ENCODE results near the gene FSTL4. TPM values are rescaled to one million over a fixed set of nuclear protein-coding genes. Genes with fewer than 3 reads are reported as not detected.

The FSTL4 gene
- polyA plus RNA-seq, 3 donors = 0.11 to 0.72 TPM; not detected in 1

DNA sequence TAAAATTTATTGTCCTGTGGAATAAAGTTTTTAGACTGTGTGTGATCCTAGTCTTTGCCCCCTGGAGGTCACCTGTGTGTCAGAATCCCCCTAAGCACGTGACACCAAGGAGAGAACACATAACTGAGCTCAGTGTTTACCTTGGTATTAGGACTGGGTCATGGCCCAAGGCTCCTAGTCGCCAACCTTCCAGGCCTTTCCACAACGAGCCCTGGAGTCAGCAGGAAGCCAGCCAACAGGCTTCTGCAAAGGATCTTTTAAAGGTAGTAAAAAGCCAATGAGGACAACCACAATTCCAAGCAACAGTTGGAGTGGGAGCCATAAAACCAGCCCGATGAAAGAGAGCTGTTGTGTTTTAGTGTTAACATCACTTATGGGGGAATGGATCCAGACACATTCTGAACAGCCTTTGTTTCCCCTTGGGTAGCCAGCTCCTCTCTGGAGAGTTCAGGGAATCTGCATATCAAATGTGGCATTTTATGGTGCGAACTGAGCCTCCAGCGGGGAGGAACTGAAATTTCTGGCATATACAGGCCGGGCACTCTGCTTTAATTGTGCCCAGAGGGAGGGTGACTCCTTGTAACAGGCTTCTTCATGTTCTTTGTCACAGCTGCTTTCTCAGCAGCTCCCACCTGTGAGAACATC is 239.9 kb downstream of the FSTL4 start:
- 70 to 72% (median 71%) methylated on average over 7 of the region's 7 CpGs for WGBS, 3 donors
- H3K27ac ChIP-seq (ENCODE audit: low read depth, low read length) = no peak overlapping the region

DNA sequence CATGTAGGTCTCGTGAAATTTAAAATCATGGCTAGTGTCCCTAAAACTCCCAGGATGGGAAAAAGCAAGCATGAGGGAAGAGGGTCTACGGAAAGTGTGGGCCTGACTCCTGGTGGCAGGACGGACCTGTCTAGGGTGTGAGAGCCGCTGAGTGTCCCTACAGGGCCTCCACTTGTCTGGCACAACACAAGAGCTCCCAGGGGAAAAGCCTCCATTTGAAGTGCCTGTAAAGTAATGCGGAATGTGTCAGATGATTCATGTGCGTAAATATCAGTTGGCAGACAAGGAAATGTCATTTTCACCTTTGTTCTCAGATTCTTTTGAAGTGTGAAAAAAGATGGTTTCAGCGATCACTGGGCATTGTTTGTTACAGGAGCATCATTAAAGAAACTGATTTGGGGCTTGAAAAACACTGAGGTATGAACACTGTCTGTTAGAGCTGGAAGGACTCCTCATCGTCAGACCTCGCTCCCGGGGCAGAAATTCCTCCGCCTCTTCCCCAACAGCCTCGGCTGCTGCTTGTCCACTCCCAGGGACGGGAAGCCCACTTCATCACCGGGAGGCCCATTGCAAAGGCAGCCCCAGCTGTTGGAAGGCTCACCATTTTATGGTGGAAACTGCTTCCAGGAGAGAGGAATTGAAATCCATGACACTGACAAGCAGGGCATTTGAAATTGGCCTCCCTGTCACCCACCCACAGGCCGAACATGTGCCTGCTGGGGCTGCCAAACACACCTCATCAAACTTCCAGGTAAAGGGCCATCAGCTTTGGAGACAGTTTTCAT is 240.8 kb downstream of the FSTL4 start:
- H3K27ac ChIP-seq (ENCODE audit: low read depth, low read length) = no peak overlapping the region
- 83 to 88% (median 83%) methylated on average over 15 of the region's 15 CpGs for WGBS, 3 donors

DNA sequence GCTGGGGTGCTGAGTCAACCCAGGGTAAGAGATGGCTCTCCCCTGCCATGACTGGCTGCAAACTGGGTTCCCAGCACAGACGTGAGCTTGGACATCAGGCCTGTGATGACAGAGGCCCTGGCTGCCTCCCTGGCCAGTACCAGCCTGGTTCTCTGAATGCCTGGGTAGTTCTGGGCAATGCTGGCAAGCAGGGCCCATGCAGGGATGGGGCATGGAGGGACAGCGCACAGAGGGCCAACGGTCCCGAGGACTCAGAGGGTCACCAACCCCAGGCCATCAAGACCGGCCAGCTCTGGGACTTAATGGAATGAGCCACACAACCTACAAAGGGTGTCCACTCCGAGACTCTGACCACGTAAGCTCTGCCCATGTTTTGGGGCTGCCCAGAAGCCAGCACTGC is 241.4 kb downstream of the FSTL4 start:
- WGBS, 3 donors = 93 to 99% (median 96%) methylated on average over 7 of the region's 7 CpGs
- no peak overlapping the region for H3K27ac ChIP-seq (ENCODE audit: low read depth, low read length)

DNA sequence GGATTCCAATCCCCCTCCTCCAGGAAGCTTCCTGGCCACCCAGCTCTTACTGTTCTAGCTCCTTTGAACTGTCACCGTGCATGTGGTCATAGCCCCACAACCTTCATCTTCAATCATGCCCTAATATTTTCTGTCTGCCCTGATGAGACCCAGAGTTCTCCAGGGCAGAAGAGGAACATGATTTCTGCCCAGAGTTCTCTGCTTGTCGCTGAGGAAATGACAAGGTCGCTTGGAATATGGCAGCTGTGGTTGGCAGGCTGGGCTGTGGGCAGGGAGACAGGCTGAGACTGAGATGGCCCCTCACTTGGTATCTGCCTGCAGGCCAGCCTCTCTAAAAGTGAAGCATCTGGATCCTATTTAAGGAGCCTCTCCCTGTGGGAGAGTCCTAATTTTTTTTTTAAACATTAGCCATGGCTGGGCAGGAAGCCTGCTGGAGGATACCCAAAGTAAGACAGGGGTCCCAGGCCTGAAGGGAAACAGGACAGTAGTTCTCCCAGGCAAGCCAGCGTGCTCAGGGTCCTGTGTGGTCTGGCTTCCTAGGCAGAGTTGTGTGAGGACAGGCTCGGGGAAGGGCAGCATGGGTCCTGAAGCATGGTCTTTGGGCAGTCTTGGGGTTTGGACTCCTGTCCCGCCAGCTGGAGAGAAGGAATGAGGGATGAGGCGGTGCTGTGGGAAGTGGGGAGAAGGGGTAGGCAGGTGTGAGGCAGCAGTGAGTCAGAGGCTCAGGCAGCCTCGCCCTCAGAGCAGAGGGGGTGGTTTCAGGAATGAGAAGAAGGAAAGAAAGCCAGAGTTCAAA is 242.1 kb downstream of the FSTL4 start:
- WGBS, 3 donors = 64 to 83% (median 71%) methylated on average over 8 of the region's 8 CpGs
- H3K27ac ChIP-seq (ENCODE audit: low read depth, low read length) = no peak overlapping the region

DNA sequence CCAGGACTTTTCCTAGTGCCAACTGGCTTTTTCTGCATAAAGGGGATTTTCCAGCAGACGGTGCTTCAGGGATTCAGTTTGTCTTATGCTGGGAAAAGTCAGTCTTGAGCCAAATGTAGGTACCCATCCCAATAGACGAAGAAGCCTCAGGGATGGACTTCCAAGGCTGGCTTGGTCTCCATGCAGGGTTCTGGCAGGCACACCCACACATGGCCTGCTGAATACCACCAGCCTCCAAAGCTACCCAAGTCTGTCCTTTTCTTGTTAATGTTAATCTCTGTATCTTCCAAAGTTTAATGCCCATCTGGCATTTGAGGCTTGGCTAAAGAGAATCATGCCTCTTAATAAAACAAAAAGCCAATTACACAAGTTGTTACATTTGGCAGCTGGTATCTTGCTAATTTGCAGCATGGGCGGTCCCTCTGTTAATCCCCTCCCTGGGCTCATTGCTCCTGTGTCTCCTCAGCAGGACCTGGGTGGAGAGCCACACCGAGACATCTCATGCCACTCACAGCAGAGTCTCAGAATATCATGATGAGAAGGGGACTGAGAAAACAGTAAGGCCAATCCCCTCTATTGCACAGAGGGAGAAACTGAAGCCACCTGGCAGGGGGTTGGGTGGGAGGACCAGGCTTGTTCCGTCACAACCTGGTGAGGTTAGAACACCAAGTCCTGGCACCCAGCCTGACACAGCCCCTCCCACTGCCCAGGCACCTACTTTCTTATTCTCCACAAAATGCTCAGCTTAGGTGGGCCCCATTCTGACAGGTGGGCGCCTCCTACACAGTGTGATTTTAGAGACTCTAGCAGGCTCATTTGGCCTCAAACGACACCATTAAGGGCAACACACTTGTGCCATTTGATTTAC is 243.2 kb downstream of the FSTL4 start:
- 84 to 90% (median 84%) methylated on average over 7 of the region's 7 CpGs for WGBS, 3 donors
- H3K27ac ChIP-seq (ENCODE audit: low read depth, low read length) = no peak overlapping the region

DNA sequence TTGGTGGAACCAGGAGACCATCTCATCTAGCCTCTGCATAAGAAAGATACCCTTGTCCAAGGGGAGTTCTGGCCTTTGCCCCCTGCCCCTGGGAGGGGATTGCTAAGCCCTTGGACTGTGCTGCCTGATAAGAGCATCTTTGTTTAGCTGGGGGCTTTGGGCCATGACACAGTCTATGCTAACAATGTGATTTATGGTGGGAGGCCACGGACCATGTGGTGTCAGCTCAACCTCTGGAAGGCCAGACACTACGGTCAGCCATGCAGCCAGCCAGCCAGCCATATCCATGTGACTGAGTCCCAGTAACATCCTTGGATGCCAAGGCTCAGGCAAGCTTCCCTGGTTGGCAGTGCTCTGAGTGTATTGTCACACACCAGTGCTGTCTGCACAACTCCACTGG is 244.4 kb downstream of the FSTL4 start:
- WGBS, 3 donors = 73 to 85% (median 76%) methylated on average over 2 of the region's 2 CpGs

DNA sequence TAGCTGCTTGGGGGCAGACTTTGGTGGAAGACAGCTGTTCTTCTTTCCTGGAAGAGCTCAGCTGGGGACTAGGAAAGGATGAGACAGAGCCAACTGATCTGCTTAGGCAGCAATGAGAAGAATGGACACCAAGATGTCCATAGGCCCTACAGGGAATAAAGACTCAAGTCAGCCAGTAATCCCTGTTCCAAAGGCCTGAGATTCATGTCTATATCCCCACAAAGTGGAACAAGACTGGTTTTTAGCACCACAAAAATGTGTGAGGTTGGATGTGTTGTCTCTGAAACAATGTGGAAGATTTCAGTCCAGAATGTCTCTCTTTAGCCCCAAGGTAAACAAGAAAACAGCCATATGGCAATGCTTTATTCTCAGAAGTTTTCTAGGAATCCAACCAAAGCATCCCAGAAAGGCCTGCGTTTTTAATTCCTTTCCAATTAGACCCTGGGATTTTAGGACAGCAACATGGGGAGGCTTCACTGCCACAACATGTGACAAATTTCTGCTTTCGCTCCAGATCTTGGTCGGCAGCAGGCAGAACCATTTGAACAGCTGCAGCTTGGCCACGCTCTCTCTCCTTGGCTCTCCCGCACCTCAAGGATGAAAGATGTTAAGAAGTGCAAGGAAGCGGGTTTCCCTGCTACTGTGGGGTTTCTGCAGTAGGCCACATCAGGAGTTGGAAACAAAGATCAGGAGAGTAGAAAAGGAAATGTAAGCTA is 245.1 kb downstream of the FSTL4 start:
- 66 to 79% (median 70%) methylated on average over 6 of the region's 6 CpGs for WGBS, 3 donors

More for the DNA sequence above, 244.4 kb downstream of the FSTL4 start:
- H3K27ac ChIP-seq (ENCODE audit: low read depth, low read length) = no peak overlapping the region

DNA sequence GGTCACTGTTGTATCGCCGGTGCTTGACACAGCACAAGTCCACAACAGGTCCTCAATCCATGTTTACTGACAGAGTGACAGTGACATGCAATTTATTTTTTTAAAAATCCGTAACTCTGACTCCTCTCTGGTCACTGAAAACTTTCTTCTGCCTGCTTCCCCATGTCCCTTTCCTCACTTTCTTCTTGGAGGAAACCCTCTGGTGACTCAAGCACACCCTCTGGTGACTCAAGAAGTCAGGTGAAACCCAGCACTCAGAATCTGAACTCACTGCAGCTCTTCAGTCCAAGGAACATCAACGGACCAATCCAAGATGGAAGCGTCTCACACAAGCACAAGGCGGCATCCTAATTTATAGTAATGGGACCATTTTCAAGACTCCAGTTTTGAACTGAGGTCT is 245.9 kb downstream of the FSTL4 start:
- no peak overlapping the region for H3K27ac ChIP-seq (ENCODE audit: low read depth, low read length)
- WGBS, 3 donors = 86 to 93% (median 91%) methylated on average over 6 of the region's 6 CpGs

More for the DNA sequence above, 245.1 kb downstream of the FSTL4 start:
- no peak overlapping the region for H3K27ac ChIP-seq (ENCODE audit: low read depth, low read length)

DNA sequence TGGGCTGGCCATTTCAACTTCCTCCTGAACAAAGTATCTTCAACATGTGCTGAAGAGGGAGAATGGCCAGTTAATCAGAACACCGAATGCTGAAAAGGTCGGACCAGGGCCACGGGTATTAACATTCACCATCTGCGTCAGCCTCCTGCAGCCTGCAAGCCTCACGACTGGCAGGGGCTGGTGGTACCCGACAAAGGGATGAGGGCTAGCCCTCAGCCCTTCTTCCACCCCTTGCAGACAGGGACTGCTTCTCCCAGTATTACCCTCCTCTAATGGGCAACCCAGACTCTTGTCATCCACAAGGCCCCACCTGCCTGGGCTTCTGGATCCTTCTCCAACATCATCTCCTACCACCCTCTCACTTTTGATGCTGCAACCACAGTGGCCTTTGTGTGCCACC is 246.6 kb downstream of the FSTL4 start:
- H3K27ac ChIP-seq (ENCODE audit: low read depth, low read length) = no peak overlapping the region
- 80 to 89% (median 87%) methylated on average over 6 of the region's 6 CpGs for WGBS, 3 donors

DNA sequence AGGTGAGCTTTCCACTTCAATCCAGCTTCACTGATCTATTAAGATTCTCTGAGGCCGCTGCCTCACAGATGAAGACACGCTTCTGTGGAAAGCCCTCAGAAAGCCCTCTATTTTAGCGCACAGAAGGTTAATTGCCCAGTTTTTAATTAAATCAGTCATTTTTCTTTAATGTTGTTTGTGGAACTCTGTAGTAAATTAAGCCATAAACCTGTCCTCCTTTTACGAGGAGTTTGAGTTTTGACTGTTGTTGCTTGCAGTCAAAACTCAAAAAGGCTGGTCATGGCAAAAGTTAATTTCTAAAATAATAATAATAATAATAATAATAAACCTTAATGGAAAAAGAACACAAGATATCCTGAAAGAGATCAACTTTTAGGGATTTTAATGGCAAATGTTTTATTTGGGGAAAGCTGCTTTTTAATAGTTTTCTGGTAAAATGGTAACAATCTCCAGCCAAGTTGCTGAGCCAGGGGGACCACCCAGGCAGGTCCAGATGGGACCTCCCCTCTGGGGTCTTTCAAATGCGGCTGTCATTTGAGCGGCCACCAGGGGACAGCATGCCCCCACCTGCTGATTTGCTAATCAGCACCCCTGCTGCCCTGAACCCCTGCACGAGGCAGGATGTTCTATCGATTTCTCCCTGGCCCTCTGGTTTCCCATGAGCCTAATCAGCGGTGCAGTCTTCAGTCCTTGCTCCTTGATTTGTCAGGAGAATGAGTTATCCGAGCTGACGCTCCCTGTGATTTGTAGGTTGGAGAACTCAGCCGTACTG is 247.2 kb downstream of the FSTL4 start:
- no peak overlapping the region for H3K27ac ChIP-seq (ENCODE audit: low read depth, low read length)
- WGBS, 3 donors = 46 to 70% (median 67%) methylated on average over 12 of the region's 12 CpGs

DNA sequence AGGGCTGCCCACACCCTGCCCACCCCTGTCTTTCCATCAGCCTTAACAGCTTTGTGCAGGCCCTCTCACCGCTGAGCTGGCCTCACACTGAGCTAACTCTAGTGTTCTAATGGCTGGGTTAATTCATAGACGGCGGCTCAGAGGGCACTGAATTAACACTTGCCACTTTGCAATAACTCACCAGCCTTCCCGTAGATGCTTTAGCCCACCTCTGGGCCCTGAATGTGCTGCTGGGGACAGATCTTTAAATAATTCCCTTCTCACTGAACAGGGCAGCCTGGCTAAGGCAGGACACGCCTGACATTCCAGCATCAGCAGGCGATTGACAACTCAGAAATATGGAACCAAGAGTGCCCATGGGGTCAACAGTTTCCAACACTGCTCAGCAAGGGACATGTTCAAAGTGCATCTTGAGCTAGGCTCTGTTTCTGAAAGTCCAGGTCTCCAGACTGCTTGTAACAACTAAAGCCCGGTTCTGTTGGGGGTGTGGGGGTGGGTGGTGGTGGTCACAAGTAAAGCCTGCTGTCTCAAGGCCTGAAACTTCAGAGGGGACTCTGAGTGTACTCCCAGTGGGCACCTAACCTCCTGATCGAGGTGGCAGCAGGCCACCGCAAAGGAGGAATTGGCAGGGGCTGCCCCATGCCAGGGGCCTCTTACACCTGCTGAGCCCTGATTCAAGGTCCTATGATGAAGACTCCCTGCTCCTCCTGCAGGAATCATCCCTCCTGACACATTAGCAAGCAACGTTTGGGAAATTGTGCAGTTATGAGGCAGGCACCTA is 248.3 kb downstream of the FSTL4 start:
- WGBS, 3 donors = 80 to 88% (median 81%) methylated on average over 10 of the region's 10 CpGs
- H3K27ac ChIP-seq (ENCODE audit: low read depth, low read length) = no peak overlapping the region

DNA sequence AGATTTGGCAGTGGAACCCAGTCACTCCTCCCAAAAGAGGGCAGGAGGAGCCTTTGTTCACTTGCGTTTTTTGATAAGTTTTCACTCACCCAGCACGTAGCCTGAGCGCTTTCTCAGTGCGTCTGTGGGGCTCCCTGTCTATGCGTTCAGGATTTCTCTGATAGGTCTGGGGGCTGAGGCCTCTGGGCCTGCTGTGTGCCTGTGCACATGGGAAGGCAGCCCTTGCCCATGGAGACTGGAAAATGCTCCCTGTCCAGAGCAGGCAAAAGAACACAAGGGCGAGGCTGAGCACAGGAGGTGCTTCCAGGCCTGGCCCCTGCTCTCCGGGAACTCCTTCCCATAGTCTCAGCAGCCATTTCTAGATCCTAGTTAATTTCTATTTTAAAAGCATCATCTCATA is 249.9 kb downstream of the FSTL4 start:
- WGBS, 3 donors = 80 to 86% (median 82%) methylated on average over 7 of the region's 7 CpGs
- no peak overlapping the region for H3K27ac ChIP-seq (ENCODE audit: low read depth, low read length)

DNA sequence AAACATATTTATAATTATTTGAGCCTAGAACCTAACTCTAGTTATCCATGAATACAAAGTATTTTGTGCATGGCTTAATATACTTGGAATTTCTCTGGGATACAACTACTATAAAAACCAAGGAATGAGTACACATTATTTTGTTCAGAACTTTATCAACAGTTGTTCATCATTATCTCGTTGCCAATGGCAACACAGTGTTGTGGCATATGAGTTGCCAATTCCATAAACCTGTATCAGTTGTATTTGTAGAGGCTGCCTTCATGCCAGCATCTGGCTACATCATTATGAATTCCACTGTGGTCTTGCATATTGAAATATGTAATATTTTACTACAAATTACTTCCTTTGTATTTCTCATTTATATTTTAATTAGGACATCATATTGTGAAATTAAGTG is 250.4 kb downstream of the FSTL4 start:
- 70 to 80% (median 78%) methylated on average over 1 of the region's 1 CpG for WGBS, 3 donors

DNA sequence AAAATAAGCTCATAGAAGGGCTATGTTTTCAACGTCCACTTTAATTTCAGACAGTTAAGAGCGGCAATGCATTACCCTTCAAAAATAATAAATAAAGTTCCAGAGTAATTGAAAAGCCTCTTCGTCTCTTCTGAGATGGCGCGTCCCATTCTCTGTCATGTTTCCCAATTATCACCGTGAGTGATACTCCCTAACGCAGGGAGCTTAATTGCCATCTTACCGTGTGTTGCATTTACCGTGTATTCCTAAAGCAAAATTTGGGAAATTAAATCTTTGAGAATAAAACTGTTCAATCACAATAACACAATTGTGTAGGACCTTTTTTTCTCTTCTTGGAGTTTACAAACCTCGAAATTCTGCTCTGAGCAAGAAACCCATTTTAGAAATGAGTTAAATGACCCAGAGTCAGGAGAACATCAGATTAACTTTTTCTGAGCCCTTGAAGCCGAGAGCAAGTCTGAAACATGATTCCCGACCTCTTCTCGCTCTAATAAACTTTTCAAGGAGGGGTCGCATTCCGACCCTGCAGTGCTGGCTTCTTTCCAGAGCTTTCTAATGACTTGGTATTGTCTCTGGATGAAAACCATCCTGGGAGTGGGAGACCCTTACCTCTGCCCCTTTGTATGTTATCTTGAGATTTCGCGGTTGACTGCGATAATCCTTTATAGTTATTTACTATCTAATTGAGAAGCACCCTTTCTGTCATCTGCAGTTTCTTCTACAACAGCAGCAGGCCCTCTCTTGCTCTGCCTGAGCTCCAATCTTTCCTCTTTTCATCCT is 251.5 kb downstream of the FSTL4 start:
- no peak overlapping the region for H3K27ac ChIP-seq (ENCODE audit: low read depth, low read length)
- 72 to 75% (median 72%) methylated on average over 18 of the region's 18 CpGs for WGBS, 3 donors

More for the DNA sequence above, 250.4 kb downstream of the FSTL4 start:
- no peak overlapping the region for H3K27ac ChIP-seq (ENCODE audit: low read depth, low read length)

DNA sequence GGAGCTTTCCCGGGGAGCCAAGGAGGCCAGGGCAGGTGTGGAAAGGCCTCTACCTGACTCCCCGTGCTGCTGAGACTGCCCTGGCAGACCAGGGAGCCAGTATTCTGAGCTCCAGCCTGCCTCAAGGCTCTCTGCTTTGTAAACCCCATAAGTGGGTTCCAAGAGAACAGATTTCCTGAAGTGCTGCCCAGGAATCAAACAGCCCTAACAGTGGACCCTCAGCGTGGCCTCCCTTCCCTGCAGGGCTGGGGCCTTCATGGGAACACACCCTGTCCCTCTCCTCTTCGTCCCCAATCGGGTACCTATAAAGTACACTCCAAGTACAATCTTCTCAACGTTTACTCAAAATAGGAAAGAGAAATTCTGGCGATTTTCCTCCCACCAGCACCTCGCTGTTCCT is 252.5 kb downstream of the FSTL4 start:
- 65 to 86% (median 82%) methylated on average over 8 of the region's 8 CpGs for WGBS, 3 donors
- H3K27ac ChIP-seq (ENCODE audit: low read depth, low read length) = no peak overlapping the region

DNA sequence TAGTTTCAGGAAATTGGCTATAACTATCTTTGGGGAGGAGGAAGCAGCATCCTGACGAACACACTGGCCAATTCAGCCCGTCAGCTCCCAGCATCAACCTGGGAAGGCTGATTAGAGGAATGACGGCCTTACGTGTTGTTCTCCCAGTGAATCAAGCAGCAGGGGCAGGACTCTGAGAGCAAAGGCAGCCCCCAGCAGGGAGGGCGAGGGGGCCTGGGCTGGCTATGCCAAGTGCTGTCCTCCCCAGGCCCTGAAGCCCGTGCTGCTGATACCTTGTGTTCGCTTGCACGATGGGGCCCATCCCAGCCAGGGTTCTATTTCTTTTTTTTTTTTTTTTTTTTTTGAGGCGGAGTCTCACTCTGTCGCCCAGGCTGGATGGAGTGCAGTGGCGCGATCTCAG is 254.1 kb downstream of the FSTL4 start:
- H3K27ac ChIP-seq (ENCODE audit: low read depth, low read length) = no peak overlapping the region
- WGBS, 3 donors = 89 to 94% (median 94%) methylated on average over 11 to 12 of the region's 12 CpGs

All from adipose tissue (tissue), 3 donors.